GM12874 (cell line): ENCODE data around the gene KLHL12.

Source experiments
- TF ChIP-seq, protein P1 (sequence below): IDR thresholded peaks from 2 replicates; pipeline ENCODE4 v1.5.1; 2011; ENCODE audit warnings: low read depth, mild to moderate bottlenecking, control low read depth, low read length, moderate library complexity; ENCODE audit not compliant: insufficient read depth

Gene KLHL12

DNA sequence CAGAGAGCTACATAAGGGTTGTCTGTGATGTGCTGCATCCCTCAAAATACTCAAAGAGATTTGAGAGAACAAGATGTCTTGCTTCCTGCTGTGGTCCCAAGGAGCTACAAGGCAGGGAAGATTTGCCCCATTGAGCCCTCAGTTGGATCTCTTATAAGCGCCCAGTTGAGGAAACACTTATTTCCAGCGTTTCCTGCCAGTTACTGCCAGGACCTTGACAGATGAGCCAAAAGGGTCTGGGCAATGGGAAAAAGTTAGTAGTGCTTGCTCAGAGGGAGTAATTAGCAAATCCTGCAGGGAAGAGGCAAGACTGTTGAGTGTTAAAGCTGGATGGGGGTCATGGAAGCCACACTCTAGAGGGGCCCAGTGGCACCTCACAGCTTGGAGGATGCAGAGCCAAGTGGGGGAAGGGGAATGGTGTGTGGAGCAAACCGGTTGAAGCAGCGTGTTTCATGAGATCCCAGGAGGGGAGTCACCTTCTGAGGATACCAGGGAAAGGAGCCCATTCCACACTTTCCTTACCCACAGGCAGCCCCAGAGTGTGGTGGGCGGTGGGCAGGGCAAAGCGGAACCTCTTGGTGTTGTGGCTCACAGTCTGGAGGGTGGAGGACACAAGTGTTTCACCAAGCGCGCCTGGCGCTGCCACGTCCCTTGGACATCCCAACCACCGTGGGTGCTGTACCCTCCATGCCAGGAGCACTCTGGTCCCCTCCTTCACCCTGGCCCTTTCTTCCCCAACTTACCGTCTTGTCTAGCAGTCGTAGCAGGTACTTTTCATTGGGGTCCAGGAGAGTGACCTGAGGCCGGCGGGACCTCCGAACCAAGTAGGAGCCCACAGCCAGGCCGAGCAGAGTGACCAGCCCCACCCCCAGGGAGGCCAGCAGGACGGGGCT lies 39.2 kb upstream of the KLHL12 start:
- TF ChIP-seq, protein P1, sequence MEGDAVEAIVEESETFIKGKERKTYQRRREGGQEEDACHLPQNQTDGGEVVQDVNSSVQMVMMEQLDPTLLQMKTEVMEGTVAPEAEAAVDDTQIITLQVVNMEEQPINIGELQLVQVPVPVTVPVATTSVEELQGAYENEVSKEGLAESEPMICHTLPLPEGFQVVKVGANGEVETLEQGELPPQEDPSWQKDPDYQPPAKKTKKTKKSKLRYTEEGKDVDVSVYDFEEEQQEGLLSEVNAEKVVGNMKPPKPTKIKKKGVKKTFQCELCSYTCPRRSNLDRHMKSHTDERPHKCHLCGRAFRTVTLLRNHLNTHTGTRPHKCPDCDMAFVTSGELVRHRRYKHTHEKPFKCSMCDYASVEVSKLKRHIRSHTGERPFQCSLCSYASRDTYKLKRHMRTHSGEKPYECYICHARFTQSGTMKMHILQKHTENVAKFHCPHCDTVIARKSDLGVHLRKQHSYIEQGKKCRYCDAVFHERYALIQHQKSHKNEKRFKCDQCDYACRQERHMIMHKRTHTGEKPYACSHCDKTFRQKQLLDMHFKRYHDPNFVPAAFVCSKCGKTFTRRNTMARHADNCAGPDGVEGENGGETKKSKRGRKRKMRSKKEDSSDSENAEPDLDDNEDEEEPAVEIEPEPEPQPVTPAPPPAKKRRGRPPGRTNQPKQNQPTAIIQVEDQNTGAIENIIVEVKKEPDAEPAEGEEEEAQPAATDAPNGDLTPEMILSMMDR: no peak

DNA sequence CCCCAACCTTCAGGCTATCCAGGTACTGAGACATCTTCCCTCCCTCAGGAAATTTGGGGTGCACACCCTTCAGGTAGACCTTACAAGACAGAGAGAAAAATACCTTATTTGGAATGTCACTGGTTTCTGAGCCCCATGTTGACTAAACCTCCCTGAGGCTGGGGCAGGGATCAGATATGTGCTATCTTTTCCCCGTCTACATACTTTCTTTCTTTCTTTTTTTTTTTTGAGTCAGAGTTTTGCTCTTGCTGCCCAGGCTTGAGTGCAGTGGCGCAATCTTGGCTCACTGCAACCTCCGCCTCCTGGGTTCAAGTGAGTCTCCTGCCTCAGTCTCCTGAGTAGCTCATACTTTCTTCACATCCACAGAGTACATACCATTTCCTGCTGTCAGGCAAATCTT lies 38.4 kb upstream of the KLHL12 start:
- TF ChIP-seq, protein P1: no peak

DNA sequence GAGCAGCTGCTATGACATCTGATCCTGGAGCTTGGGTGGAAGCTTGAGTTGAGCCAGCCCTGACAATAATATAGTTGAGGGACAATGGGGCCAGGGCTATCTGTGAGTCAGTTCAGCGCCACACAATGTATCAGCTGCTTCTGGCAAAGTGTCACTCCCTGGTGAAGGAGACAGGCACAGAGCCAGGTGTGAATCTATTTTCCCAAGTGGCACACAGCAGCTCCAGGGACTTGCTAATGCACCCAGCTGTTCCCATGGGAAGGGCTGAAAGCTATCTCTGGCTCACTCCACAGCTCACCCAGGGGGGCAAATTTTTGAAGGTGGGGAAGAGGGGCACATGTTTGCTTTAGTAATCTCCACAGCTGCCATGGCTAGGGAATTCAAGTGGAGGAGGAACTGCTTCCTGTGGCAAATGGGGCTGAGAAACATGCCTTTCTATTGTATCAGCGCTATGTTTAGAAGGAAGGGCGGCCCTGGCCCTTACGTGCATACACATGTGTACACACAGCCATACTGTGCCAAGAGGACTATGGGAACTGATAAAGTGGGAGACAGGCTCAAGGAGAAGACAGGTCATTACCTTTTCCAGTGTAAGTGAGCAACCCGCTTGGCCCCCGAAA lies 37.9 kb upstream of the KLHL12 start:
- TF ChIP-seq, protein P1: no peak

DNA sequence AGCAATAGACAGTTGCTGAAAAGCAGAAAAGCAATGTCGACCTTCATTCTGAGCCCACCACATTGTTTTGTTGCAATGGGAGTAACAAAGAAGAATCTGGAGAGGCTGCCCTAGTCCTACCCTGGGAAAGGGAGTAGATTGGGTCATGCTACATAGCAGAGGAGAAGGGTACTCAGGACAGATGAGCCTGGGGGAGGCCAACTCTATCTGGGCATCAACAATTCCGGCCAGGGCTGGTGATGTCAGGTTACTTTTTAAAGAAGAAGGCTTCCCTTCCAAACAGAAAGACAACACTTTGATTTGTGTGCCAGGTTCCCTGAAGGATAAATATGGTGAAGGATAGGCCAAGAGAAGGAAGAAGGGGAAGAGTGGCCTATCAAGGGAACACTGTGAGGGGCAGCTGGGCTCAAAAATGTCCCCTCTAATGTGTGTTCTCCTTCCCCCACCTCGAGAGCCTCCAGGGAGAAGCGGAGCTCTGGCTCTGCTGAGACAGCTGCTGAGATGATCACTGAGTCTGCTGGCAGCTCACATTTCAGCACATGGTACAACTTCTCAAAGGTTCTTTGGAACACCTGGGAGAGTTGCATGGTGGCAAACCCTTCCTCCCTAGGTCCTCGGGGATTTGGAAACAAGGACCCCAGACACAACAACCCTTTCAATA lies 34.3 kb upstream of the KLHL12 start:
- TF ChIP-seq, protein P1: no peak

DNA sequence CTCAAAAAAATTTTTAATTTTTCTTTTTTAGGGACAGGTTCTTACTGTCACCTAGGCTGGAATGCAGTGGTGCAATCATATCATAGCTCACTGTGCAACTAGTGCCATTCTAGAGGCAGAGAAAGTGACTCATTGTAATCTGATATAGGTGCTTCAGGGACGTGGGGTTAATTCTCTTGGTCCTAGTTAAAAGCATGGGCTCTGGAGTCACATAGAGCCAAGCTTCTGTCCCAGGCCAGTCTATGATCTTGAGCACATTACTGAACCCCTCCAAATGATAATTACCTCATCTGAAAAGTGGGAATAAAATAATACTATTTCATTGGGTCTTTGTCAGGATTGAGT lies 32.2 kb upstream of the KLHL12 start:
- TF ChIP-seq, protein P1: no peak

DNA sequence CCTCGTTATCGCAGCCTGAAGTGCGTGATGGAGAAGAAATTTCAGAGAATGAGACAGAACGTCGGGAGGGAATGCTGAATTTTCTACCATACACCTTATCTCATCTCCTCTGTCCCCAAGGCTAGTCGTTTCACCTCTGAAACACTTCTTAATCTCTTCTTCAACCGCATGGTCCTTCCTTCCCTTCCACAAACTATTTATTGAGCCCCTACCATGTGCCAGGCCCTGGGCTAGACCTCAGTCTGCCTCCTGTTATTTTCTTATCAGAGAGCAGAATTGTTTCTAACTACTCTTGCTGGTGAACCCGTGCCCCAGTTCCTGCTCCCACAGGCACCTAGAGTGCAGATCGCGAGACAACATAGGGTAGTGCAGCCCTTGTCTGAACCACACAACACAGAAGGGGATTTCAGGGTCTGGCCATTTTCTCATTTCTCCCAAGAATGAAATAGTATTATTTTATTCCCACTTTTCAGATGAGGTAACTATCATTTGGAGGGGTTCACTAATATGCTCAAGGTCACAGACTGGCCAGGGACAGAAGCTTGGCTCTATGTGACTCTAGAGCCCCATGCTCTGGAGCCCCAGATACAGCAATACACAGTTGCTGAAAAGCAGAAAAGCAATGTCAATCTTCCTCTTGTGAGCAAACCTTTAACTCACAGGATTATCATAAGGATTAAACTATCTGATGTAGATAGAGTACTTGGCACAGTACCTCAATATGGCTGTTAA lies 31.7 kb upstream of the KLHL12 start:
- TF ChIP-seq, protein P1: no peak
